Smooth muscle cell (in vitro differentiated cells): Measurements from ENCODE around the gene CPPED1. TPM values are rescaled to one million over a fixed set of nuclear protein-coding genes. Genes with fewer than 3 reads are reported as not detected.

Experiments
- DNase-seq: peaks from one replicate; lab custom pipeline; 2025; ENCODE audit not compliant: unreplicated experiment; lab: John Stamatoyannopoulos, UW
- H2AFZ ChIP-seq: fragments of 200-600 bp; sonication (generic); 2 replicates; pipeline ENCODE4 v1.6.0; 2016; ENCODE audit warnings: antibody characterized with exemption, low read depth, mild to moderate bottlenecking
- H3F3A ChIP-seq: fragments of 200-600 bp; sonication (generic); 2 replicates; pipeline ENCODE4 v1.6.0; 2017; ENCODE audit warnings: antibody characterized with exemption, low read depth
- H3K27ac ChIP-seq: fragments of 200-600 bp; sonication (generic); 2 replicates; pipeline ENCODE4 v1.5.1; 2016; ENCODE audit warnings: low read depth, mild to moderate bottlenecking
- H3K27me3 ChIP-seq: fragments of 200-600 bp; sonication (generic); 2 replicates; pipeline ENCODE4 v1.6.1; 2016; ENCODE audit warnings: low read depth, mild to moderate bottlenecking
- H3K36me3 ChIP-seq: fragments of 200-600 bp; sonication (generic); 2 replicates; pipeline ENCODE4 v1.5.1; 2016; ENCODE audit warnings: low read depth
- H3K4me1 ChIP-seq: fragments of 200-600 bp; sonication (generic); 2 replicates; pipeline ENCODE4 v1.5.1; 2016; ENCODE audit warnings: low read depth
- H3K4me2 ChIP-seq: fragments of 200-600 bp; sonication (generic); 2 replicates; pipeline ENCODE4 v1.6.0; 2016; ENCODE audit warnings: mild to moderate bottlenecking
- H3K4me3 ChIP-seq: fragments of 200-600 bp; sonication (generic); 2 replicates; pipeline ENCODE4 v1.5.1; 2016; ENCODE audit warnings: mild to moderate bottlenecking
- H3K79me2 ChIP-seq: fragments of 200-600 bp; sonication (generic); 2 replicates; pipeline ENCODE4 v1.6.0; 2016; ENCODE audit warnings: low read depth, mild to moderate bottlenecking
- H3K9ac ChIP-seq: fragments of 200-600 bp; sonication (generic); 2 replicates; pipeline ENCODE4 v1.6.0; 2016; ENCODE audit warnings: low read depth
- H3K9me3 ChIP-seq: fragments of 200-600 bp; sonication (generic); replicated peaks from 2 replicates; pipeline ENCODE4 v1.5.1; 2016; ENCODE audit warnings: low read depth
- H4K20me1 ChIP-seq: fragments of 200-600 bp; sonication (generic); 2 replicates; pipeline ENCODE4 v1.6.0; 2016; ENCODE audit warnings: low read depth
- WGBS: methylation state at CpG from one replicate; pipeline ENCODE4 v1.1.7; 2016; ENCODE audit warnings: low lambda C conversion rate; 5-methylcytosine and 5-hydroxymethylcytosine counted together
- polyA plus RNA-seq: library from polyadenylated mRNA; unstranded; fragments of >200 nt; fragmentation: Nextera tagmentation; extraction: Ambion mirVana; gene quantifications from 2 replicates; pipeline ENCODE4 v1.2.1, GENCODE V29; 2016
- total RNA-seq: library from RNA; depleted of rRNA; stranded (reverse); fragments of >200 nt; gene quantifications from 2 replicates; pipeline ENCODE4 v1.2.3, GENCODE V29; 2014
- TF ChIP-seq, protein P1 (sequence below): fragments of 200-600 bp; sonication (generic); IDR thresholded peaks from 2 replicates; pipeline ENCODE4 v1.5.1; 2017; ENCODE audit warnings: borderline replicate concordance, mild to moderate bottlenecking, antibody characterized with exemption; ENCODE audit not compliant: insufficient read depth, poor library complexity, severe bottlenecking

Gene CPPED1
- total and polyA plus RNA-seq, 2 experiments from 2014 or later, result 17.2 to 20.9 TPM

GRCh38 chr16:12758670-12759558 is 44.8 kb downstream of the CPPED1 start:
- Histone ChIP-seq H3K36me3 (no peaks in the 10 kb centered on the region), H3K4me1 (peaks cover 5% of the 10 kb centered on the region), H4K20me1 (peaks cover 2% of the 10 kb centered on the region), H3K79me2 (no peaks in the 10 kb centered on the region), H3K27ac (peak overlapping the region; percentile 60), H2AFZ (no peak overlapping the region), H3K9ac (no peak overlapping the region), H3K9me3 (no peaks in the 10 kb centered on the region), H3K4me2 (peak overlapping the region; percentile 13), H3K4me3 (no peak overlapping the region), H3K27me3 (no peaks in the 10 kb centered on the region), H3F3A (no peaks in the 10 kb centered on the region)
- DNase-seq, result no peak
- TF ChIP-seq, protein P1, sequence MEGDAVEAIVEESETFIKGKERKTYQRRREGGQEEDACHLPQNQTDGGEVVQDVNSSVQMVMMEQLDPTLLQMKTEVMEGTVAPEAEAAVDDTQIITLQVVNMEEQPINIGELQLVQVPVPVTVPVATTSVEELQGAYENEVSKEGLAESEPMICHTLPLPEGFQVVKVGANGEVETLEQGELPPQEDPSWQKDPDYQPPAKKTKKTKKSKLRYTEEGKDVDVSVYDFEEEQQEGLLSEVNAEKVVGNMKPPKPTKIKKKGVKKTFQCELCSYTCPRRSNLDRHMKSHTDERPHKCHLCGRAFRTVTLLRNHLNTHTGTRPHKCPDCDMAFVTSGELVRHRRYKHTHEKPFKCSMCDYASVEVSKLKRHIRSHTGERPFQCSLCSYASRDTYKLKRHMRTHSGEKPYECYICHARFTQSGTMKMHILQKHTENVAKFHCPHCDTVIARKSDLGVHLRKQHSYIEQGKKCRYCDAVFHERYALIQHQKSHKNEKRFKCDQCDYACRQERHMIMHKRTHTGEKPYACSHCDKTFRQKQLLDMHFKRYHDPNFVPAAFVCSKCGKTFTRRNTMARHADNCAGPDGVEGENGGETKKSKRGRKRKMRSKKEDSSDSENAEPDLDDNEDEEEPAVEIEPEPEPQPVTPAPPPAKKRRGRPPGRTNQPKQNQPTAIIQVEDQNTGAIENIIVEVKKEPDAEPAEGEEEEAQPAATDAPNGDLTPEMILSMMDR, result no peak
- WGBS, result 75% methylated on average over 9 of the region's 9 CpGs

GRCh38 chr16:12758031-12758669 is 45.5 kb downstream of the CPPED1 start:
- H3K4me2 ChIP-seq, result peak overlapping the region; percentile 13
- no peak for DNase-seq

GRCh38 chr16:12757546-12757945 is 46.1 kb downstream of the CPPED1 start:
- Histone ChIP-seq H4K20me1 (peaks cover 2% of the 10 kb centered on the region), H3K4me3 (no peak overlapping the region), H3K9me3 (no peaks in the 10 kb centered on the region), H3K4me2 (peak overlapping the region; percentile 13), H3F3A (no peaks in the 10 kb centered on the region), H3K79me2 (no peaks in the 10 kb centered on the region), H2AFZ (no peak overlapping the region), H3K36me3 (no peaks in the 10 kb centered on the region), H3K27me3 (no peaks in the 10 kb centered on the region), H3K4me1 (peaks cover 5% of the 10 kb centered on the region), H3K27ac (peak overlapping the region; percentile 60), H3K9ac (no peak overlapping the region)
- 47% methylated on average over 7 of the region's 7 CpGs for WGBS
- TF ChIP-seq, protein P1, result no peak
- DNase-seq, result no peak

More at GRCh38 chr16:12758031-12758669, 45.5 kb downstream of the CPPED1 start:
- Histone ChIP-seq H3K4me3 (no peak overlapping the region), H3F3A (no peaks in the 10 kb centered on the region), H3K79me2 (no peaks in the 10 kb centered on the region), H3K27me3 (no peaks in the 10 kb centered on the region), H3K36me3 (no peaks in the 10 kb centered on the region), H2AFZ (no peak overlapping the region), H3K9me3 (no peaks in the 10 kb centered on the region), H3K27ac (peak overlapping the region; percentile 60), H3K4me1 (peaks cover 5% of the 10 kb centered on the region), H3K9ac (no peak overlapping the region), H4K20me1 (peaks cover 2% of the 10 kb centered on the region)
- WGBS, result 24% methylated on average over 5 of the region's 5 CpGs
- TF ChIP-seq, protein P1, result no peak
